ENCODE measurements around the gene ZBTB38.
A peak's percentile ranks its signal among the peaks of the same experiment; 100 is the strongest.

The ZBTB38 gene

DNA sequence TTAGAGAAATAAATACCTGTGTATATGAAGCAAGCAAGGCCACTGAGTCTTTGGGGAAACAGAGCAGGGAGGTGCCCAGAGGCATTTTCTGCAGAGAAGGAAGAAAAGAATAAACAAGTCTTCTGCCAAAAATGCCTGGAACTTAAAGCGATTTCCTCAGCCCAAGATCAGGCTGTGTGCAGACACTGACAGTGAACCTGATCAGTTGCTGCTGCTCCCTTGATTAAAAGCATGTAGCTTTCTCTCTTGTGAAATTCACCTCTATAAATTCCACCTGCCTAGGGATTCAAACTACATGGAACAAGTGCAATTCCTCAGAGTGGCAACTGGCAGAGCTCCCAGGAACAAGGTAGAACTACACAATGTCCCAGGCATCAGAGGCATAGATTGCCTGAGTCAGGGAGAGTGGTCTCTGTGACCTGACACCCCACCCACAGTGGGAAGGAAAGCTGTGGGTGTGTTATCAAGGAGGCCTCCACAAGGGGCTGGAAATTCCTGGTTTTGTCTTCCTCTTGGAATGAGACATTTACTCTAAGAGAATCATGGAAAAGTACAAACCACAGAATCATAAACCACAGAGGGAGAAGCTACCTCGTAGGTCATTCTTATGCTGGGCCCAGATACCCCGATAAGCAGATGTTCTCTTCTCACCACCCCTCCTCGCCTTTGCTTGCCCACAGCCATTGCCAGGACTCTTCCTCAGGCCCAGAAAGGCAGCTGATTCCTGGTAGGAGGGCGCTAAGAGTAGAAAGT is 1.8 kb upstream of the ZBTB38 start:
- ATAC-seq (replicated peaks): no peak

DNA sequence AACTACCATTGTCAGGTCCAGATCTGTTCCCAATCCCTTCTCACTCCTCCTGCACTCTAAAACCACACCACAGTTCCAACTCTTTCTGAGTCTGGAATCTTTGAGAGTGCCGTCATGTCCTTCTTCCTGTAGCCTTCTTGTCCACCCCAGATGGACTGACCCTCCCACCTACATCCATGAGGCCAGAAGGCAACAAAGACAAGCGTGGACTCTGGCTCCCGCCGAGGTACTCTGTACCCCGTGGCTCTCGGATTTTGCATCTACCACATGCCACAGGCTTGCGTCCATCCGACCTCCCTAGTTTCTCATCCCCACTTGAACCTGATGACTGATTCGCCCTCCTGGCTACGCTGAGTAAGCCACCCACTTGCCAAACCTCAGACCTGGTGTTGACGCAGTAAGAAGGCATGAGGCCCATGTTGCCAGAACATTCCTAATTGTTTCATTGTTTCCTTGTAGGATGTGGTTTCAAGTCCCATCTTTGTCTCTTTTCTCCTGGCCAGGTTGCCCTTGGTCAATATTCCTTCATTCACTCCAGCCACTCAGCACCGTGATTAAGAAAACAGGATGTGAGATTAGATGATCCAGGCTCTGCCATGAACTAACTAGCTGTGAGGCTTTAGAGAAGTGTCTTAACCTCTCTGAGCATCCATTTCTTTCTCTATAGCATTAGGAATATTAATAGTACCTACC is 1.1 kb upstream of the ZBTB38 start:
- Mint-ChIP-seq H3K27me3 (peaks cover 4 to 5% of the 10 kb centered on the region in 2 donors), H3K4me1 (peaks cover 22 to 38% of the 10 kb centered on the region in 2 donors), H3K27ac (peak overlapping the region; percentile 47), H3K36me3 (peaks cover 0 to 9% of the 10 kb centered on the region in 2 donors), H3K4me3 (no peak overlapping the region), H3K9me3 (peaks cover 0 to 2% of the 10 kb centered on the region in 2 donors)
- DNase-seq (no peak), ATAC-seq (replicated peaks) (no peak)

More for the DNA sequence above, 1.8 kb upstream of the ZBTB38 start:
- DNase-seq: no peak
- peaks cover 4 to 11% of the 10 kb centered on the region in 2 donors for H3K27me3 Mint-ChIP-seq
- peaks cover 18 to 33% of the 10 kb centered on the region in 2 donors for H3K4me1 Mint-ChIP-seq
- H3K27ac Mint-ChIP-seq: peak overlapping the region; percentile 47
- no peak overlapping the region for H3K4me3 Mint-ChIP-seq
- peaks cover 0 to 5% of the 10 kb centered on the region in 2 donors for H3K36me3 Mint-ChIP-seq
- peaks cover 0 to 2% of the 10 kb centered on the region in 2 donors for H3K9me3 Mint-ChIP-seq

DNA sequence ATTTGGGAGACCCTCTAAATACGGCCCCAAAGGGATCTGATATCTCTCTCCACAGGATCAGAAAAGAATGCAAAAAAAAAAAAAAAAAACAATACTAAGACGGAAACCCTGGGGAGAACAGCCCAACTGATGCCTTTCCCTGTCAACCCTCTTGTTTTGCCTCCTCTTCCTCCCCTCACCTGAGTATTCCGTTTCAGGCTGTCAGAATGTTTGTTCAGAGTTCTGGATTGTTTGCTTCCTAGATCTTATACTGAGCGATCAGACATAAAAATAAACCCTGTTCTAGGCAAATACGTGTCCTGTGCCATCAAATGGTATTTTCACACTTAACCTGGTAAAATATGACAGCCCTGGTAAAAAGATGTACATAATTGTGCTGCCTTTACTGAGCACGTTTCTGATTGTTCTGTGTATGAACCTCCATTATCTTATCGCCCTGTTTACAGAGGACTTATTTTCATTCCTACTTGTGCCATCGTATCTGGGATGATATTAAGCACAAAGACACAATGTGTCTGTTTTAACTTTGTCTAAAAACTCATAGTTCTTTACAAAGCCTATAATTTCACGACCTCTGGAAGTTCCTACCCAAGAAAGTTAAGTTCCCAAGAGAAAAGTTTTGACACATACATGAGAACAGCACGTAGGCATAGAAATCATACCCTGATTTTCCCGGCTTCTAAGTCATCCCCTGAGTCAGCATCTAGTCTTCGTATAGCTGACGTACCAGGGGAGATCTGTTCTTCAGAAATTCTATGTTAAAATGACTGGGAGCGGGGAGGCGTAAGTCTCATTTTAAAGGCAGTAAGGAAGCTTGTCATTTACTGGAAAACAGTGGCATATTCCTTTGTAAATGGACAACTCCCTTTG is 856 bp downstream of the ZBTB38 start:
- no peak overlapping the region for H3K4me3 Mint-ChIP-seq
- H3K36me3 Mint-ChIP-seq: peaks cover 2 to 7% of the 10 kb centered on the region in 2 donors
- peaks cover 0 to 4% of the 10 kb centered on the region in 2 donors for H3K27me3 Mint-ChIP-seq
- H3K4me1 Mint-ChIP-seq: peaks cover 25 to 55% of the 10 kb centered on the region in 2 donors
- DNase-seq (no peak), ATAC-seq (replicated peaks) (no peak)
- H3K9me3 Mint-ChIP-seq: peaks cover 0 to 2% of the 10 kb centered on the region in 2 donors
- peak overlapping the region; percentile 91 for H3K27ac Mint-ChIP-seq

DNA sequence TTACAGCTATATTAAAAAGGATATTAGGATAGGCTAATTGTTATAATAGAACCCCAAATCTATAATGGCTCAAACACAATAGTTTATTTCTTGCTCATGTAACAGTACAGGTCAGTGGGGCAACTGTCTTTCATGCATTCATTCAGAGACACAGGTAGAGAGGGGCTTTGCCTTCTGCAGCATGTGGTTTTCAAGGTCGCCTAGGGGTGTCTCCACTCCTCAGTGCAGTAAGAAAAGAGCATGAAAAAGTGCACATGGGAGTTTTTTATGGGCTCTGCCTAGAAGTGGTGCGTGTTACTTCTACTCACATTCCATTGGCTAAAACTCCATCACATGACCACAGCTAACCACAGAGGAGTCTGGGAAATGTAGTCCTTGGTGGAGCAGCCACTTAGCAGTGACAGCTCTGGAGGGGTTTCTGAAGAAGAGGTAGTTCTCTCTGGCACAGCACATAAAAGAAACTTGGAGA is 1.8 kb downstream of the ZBTB38 start:
- H3K27me3 Mint-ChIP-seq: peaks cover 0 to 4% of the 10 kb centered on the region in 2 donors
- DNase-seq (peak; percentile 63), ATAC-seq (replicated peaks) (peak; percentile 81 to 82)
- H3K36me3 Mint-ChIP-seq: peaks cover 2 to 7% of the 10 kb centered on the region in 2 donors
- peaks cover 25 to 55% of the 10 kb centered on the region in 2 donors for H3K4me1 Mint-ChIP-seq
- peaks cover 0 to 2% of the 10 kb centered on the region in 2 donors for H3K9me3 Mint-ChIP-seq
- H3K4me3 Mint-ChIP-seq: peak overlapping the region in 1 of 2 donors; percentile 29
- peak overlapping the region; percentile 91 for H3K27ac Mint-ChIP-seq

DNA sequence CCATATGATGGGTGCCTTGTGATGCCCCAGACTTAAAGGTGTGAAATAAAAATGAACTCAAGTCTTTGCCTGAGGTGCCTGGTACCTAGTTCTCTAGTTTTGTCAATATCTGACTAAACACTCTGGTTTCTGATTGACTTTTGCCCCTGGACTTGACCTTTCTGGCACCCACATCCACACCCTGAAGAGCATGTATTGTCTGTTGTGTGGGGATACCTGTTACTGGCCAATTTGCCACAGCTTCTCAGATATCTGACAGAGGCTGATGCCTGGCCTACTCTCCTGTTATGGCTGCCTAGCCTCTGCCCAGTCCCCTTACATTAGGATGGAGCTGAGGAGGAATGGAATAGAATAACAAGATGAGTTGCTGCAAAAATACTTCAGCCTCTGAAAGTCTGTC is 3.6 kb downstream of the ZBTB38 start:
- H3K27ac Mint-ChIP-seq: peak overlapping the region; percentile 92
- DNase-seq (peak; percentile 45), ATAC-seq (replicated peaks) (peak; percentile 59 to 65)

DNA sequence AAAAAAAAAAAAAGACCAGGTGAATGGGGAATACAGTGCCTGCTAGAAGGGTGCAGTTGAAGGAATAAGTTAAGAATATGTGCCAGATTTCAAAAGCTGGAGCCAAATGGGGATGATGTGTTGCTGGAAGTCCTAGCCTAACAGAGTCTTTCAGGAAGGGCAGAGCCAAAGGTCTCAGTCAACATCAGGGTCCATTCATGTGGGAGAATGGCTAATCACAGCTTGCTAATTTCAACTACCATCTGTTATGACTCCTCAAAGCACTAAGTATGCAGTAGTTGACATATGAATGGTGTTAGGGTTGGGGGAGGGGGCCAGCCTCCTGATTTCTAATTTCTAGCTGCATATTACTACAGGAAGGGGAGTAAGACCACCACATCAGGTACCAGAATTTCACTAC is 4.4 kb downstream of the ZBTB38 start:
- ATAC-seq (replicated peaks) (no peak), DNase-seq (no peak)
- H3K27me3 Mint-ChIP-seq: no peaks in the 10 kb centered on the region
- peak overlapping the region; percentile 92 for H3K27ac Mint-ChIP-seq
- H3K4me1 Mint-ChIP-seq: peaks cover 30 to 59% of the 10 kb centered on the region in 2 donors
- peaks cover 2 to 7% of the 10 kb centered on the region in 2 donors for H3K36me3 Mint-ChIP-seq
- no peak overlapping the region for H3K4me3 Mint-ChIP-seq
- H3K9me3 Mint-ChIP-seq: peaks cover 0 to 2% of the 10 kb centered on the region in 2 donors

More for the DNA sequence above, 3.6 kb downstream of the ZBTB38 start:
- Mint-ChIP-seq H3K27me3 (peaks cover 0 to 4% of the 10 kb centered on the region in 2 donors), H3K4me1 (peaks cover 34 to 65% of the 10 kb centered on the region in 2 donors), H3K4me3 (peak overlapping the region in 1 of 2 donors; percentile 41), H3K9me3 (peaks cover 0 to 2% of the 10 kb centered on the region in 2 donors), H3K36me3 (peaks cover 2 to 7% of the 10 kb centered on the region in 2 donors)

DNA sequence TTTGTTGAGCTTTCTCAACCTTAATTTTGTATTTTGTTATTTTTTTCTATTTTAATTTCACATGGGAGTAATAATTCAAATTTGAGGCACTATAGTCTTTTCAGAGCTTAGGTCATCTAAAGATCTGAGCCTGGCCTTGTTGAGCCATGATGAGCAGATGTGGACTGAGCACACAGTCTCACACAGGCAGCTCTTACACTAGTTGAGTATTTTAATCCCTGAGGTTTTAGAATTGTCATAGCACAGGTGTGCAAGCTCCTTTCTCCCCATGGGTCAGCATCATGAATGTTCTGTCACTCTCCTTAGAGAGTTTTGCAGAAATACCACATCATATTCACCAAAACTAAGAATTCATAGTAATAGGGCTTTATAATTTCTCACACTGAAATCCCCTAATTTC is 4.9 kb downstream of the ZBTB38 start:
- peak; percentile 67 to 70 for ATAC-seq (replicated peaks)
- Mint-ChIP-seq H3K4me3 (no peak overlapping the region), H3K9me3 (peaks cover 0 to 2% of the 10 kb centered on the region in 2 donors), H3K36me3 (peaks cover 2 to 7% of the 10 kb centered on the region in 2 donors), H3K27ac (peak overlapping the region; percentile 92), H3K27me3 (no peaks in the 10 kb centered on the region), H3K4me1 (peaks cover 31 to 53% of the 10 kb centered on the region in 2 donors)
- DNase-seq: no peak

DNA sequence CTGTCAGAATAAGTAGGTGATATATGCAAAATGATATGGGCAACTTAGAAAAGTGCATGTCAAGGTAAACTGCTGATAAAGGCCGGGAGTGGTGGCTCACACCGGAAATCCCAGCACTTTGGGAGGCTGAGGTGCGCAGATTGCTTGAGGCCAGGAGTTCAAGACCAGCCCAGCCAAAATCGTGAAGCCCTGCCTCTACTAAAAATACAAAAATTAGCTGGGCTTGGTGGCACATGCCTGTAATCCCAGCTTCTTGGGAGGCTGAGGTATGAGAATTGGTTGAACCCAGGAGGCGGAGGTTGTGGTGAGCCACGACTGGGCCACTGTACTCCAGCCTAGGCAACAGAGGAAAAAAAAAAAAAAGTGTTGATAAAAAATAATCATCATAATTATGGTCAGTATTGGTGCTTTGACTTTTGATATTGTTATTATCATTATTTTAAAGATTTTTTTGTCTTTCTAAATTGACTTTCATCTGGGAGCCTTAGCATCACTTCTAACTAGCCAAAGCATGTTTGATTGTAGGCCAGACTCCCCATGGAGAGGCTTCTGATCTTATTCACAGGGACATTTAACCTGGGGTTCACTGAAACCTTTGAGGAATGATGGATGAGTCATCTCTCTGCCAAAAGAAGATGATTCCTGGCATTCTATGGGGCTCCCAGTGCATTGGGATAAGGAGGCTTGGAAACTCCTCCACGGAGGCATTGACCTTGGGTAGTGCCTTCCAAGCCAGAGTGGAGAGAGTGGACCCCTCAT is 5.6 kb downstream of the ZBTB38 start:
- no peak overlapping the region for H3K4me3 Mint-ChIP-seq
- no peak for DNase-seq

DNA sequence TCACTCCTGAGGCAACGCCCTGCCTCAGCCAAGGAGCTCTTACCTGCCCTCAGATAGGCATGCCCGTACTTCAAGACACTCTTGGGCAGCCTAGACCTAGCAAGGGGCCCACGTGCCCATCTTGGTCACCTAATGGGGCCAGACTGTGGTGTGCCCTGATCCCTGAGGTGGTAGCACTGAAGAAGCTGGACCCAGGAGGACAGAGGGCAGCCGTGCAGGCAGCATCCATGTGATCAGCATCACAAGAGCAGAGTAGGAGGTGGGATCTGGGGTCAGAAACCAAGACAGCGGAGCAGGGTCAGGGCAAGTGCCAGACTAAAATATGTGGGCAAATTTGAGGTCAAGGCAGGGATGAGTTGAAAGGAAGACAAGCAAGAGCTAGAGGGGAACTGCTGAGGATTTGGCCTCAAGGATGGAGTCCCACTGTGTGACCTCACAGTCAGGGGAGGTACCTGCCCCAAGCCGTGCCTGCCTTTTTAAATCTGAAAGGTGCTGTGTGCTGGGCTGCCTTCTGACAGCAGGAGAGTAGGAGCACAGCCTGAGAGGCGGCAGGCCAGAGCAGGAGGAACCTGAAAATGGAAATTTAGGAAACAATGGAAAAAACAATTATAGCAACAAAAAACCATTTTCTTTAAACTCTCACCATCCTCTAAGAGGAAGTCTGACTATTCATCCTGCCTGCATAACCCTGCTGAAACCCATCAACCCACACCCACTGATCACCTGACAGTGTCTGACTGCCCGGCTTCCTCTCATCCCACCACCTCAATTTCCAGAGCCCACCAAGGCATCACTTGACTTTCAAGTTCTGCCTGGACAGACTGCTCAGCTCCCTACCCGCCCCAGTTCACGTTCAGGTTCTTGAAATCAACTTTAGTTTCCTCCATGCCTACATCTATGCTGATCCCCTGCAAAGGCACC is 7.3 kb downstream of the ZBTB38 start:
- peaks cover 23 to 43% of the 10 kb centered on the region in 2 donors for H3K4me1 Mint-ChIP-seq
- H3K9me3 Mint-ChIP-seq: no peaks in the 10 kb centered on the region
- no peaks in the 10 kb centered on the region for H3K27me3 Mint-ChIP-seq
- H3K27ac Mint-ChIP-seq: peak overlapping the region; percentile 78
- H3K4me3 Mint-ChIP-seq: peak overlapping the region in 1 of 2 donors; percentile 49
- peaks cover 2 to 4% of the 10 kb centered on the region in 2 donors for H3K36me3 Mint-ChIP-seq
- DNase-seq: no peak
- no peak for ATAC-seq (replicated peaks)

More for the DNA sequence above, 5.6 kb downstream of the ZBTB38 start:
- H3K27ac Mint-ChIP-seq: peak overlapping the region; percentile 92
- peaks cover 2 to 5% of the 10 kb centered on the region in 2 donors for H3K36me3 Mint-ChIP-seq
- ATAC-seq (replicated peaks): no peak
- peaks cover 0 to 2% of the 10 kb centered on the region in 2 donors for H3K9me3 Mint-ChIP-seq
- peaks cover 32 to 56% of the 10 kb centered on the region in 2 donors for H3K4me1 Mint-ChIP-seq
- H3K27me3 Mint-ChIP-seq: no peaks in the 10 kb centered on the region

DNA sequence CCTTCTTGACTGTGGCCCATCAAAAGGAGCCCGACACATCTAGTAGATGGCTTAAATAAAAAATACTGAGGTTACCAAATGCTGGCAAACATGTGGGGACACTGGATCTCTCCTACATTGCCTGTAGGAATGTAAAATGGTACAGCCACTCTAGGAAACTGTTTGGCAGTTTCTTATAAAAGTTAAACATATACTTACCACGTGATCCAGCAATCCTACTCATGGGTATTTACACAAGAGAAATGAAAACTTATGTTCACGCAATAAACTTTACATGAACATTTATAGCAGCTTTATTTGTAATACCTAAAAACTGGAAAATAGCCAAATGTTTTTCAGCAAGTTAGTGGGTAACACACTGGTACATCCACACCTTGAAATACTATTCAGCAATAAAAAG is 9.1 kb downstream of the ZBTB38 start:
- H3K27me3 Mint-ChIP-seq: no peaks in the 10 kb centered on the region
- H3K4me3 Mint-ChIP-seq: no peak overlapping the region
- H3K9me3 Mint-ChIP-seq: no peaks in the 10 kb centered on the region
- DNase-seq (no peak), ATAC-seq (replicated peaks) (no peak)
- H3K4me1 Mint-ChIP-seq: peaks cover 21 to 36% of the 10 kb centered on the region in 2 donors
- H3K36me3 Mint-ChIP-seq: peaks cover 0 to 2% of the 10 kb centered on the region in 2 donors
- no peak overlapping the region for H3K27ac Mint-ChIP-seq

DNA sequence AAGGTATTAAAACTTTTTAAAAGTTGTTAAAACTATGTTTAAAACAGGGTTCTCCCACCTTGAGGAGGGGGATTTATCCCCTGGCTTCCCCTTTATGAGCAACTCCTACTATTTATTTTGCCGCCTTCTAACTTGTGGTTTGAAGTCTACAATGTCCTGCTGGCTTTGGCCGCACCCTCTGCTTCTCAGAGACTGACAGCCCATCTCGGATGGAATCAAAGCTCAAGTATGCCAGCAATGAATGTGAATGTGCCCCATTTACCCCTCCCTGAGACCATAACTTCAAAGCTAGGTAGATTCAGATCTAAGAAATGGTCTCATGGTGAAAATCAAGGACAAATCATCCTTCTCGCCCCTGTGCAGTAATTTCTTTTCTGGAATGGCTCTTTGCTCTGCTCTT is 10.3 kb downstream of the ZBTB38 start:
- peak overlapping the region; percentile 89 for H3K27ac Mint-ChIP-seq
- H3K9me3 Mint-ChIP-seq: no peaks in the 10 kb centered on the region
- no peaks in the 10 kb centered on the region for H3K36me3 Mint-ChIP-seq
- ATAC-seq (replicated peaks) (no peak), DNase-seq (no peak)
- peaks cover 19 to 25% of the 10 kb centered on the region in 2 donors for H3K4me1 Mint-ChIP-seq
- H3K27me3 Mint-ChIP-seq: no peaks in the 10 kb centered on the region
- H3K4me3 Mint-ChIP-seq: no peak overlapping the region

DNA sequence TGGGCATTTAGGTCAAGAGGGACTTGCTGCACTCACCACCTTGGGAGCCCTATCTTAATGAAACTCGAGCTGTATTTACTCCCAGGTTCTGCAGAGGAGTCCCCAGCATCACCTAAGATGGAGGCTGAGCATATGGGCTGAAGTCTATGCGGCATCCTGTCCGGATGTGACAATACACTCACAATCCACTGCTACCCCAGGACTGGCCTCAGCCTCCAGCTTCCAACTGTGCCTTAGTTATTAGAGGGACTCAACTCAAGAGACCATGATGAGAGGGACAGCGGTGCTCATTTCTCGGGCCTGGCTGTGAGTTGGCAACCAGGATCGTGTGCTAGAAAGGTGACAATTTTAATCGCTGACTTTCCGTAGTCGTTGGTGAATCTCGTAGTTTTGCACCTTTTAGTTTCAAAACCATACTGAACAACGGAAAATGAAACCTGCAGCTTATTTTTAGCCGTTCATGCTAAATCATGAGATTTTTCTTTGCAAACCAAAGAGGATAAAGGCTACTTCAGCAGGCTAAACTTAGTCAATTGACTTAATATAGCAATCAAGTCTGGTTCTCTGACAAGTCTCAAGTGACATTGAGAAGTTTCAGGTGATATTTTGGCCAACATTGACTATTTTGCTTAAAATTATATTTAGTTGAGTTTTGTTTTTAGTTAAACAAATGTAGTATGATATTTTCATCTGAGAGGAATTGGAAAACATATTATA is 11.1 kb downstream of the ZBTB38 start:
- DNase-seq (no peak), ATAC-seq (replicated peaks) (peak; percentile 73 to 78)
- Mint-ChIP-seq H3K36me3 (no peaks in the 10 kb centered on the region), H3K27me3 (no peaks in the 10 kb centered on the region), H3K4me1 (peaks cover 19 to 21% of the 10 kb centered on the region in 2 donors), H3K4me3 (no peak overlapping the region), H3K27ac (peak overlapping the region; percentile 89), H3K9me3 (no peaks in the 10 kb centered on the region)
